DOHH2 (cell line): ENCODE data around the gene ADCY6.
"Not testable (repeated sequence)": the region's sequence is repeated elsewhere in the genome, so short reads cannot be mapped to it uniquely, and the experiment has no call there.

Experiments
- H3F3A ChIP-seq: fragments of 200-600 bp; sonication (generic), shearing (Covaris generic); 2 replicates; pipeline ENCODE4 v1.6.0; 2016; ENCODE audit warnings: antibody characterized with exemption, mild to moderate bottlenecking; ENCODE audit not compliant: control insufficient read depth, insufficient read depth
- H3K27ac ChIP-seq: fragments of 200-600 bp; sonication (generic); 2 replicates; pipeline ENCODE4 v1.5.1; 2014; ENCODE audit warnings: low read depth, mild to moderate bottlenecking, low read length, moderate library complexity
- H3K27me3 ChIP-seq: fragments of 200-600 bp; sonication (generic); 2 replicates; pipeline ENCODE4 v1.6.1; 2014; ENCODE audit warnings: mild to moderate bottlenecking, low read length, mixed read lengths; ENCODE audit not compliant: control insufficient read depth
- H3K36me3 ChIP-seq: fragments of 200-600 bp; sonication (generic); 2 replicates; pipeline ENCODE4 v1.6.1; 2014; ENCODE audit warnings: mild to moderate bottlenecking, low read length, moderate library complexity, mixed read lengths; ENCODE audit not compliant: control insufficient read depth
- H3K4me1 ChIP-seq: fragments of 200-600 bp; sonication (generic); 2 replicates; pipeline ENCODE4 v1.6.1; 2014; ENCODE audit warnings: mild to moderate bottlenecking, low read length, mixed read lengths; ENCODE audit not compliant: control insufficient read depth
- H3K4me2 ChIP-seq: fragments of 200-600 bp; sonication (generic); 2 replicates; pipeline ENCODE4 v1.6.0; 2014; ENCODE audit warnings: mild to moderate bottlenecking, low read length, moderate library complexity
- H3K4me3 ChIP-seq: fragments of 200-600 bp; sonication (generic); 2 replicates; pipeline ENCODE4 v1.5.1; 2014; ENCODE audit warnings: mild to moderate bottlenecking, low read length, mixed read lengths
- H3K79me2 ChIP-seq: fragments of 200-600 bp; sonication (generic); 2 replicates; pipeline ENCODE4 v1.6.1; 2014; ENCODE audit warnings: mild to moderate bottlenecking, low read length, mixed read lengths; ENCODE audit not compliant: control insufficient read depth
- H3K9me2 ChIP-seq: fragments of 200-600 bp; sonication (generic); replicated peaks from 2 replicates; pipeline ENCODE4 v1.6.1; 2014; ENCODE audit warnings: mild to moderate bottlenecking, low read length, mixed read lengths; ENCODE audit not compliant: control insufficient read depth
- H3K9me3 ChIP-seq: fragments of 200-600 bp; sonication (generic); 2 replicates; pipeline ENCODE4 v1.6.1; 2014; ENCODE audit warnings: antibody characterized with exemption, low read length, mixed read lengths; ENCODE audit not compliant: control insufficient read depth, insufficient read depth
- H4K20me1 ChIP-seq: fragments of 200-600 bp; sonication (generic); 2 replicates; pipeline ENCODE4 v1.6.0; 2014; ENCODE audit warnings: low read depth, mild to moderate bottlenecking, antibody characterized with exemption, low read length, moderate library complexity; ENCODE audit not compliant: control insufficient read depth, insufficient read depth
- CTCF ChIP-seq: fragments of 200-600 bp; sonication (generic); IDR thresholded peaks from one replicate; pipeline ENCODE4 v1.5.1; 2014; ENCODE audit warnings: antibody characterized with exemption, mild to moderate bottlenecking, low read depth, low read length; ENCODE audit not compliant: poor library complexity, severe bottlenecking
- EZH2phosphoT487 ChIP-seq: fragments of 200-600 bp; sonication (generic); IDR thresholded peaks from 2 replicates; pipeline ENCODE4 v1.6.1; 2017; ENCODE audit warnings: borderline replicate concordance, mild to moderate bottlenecking, antibody characterized with exemption, low read length, moderate library complexity, mixed read lengths

Gene ADCY6

GRCh38 chr12:48728807-48729206 lies 60.1 kb downstream of the ADCY6 start:
- Histone ChIP-seq H4K20me1 (no peaks in the 10 kb centered on the region), H3K4me2 (no peak overlapping the region), H3K79me2 (no peaks in the 10 kb centered on the region), H3K27me3 (no peaks in the 10 kb centered on the region), H3K36me3 (no peaks in the 10 kb centered on the region), H3K9me3 (no peaks in the 10 kb centered on the region), H3K4me3 (no peak overlapping the region), H3K27ac (no peak overlapping the region), H3K9me2 (no peaks in the 10 kb centered on the region), H3F3A (no peaks in the 10 kb centered on the region), H3K4me1 (no peaks in the 10 kb centered on the region)
- TF ChIP-seq EZH2phosphoT487 (no peak), CTCF (no peak)

- not testable (repeated sequence) for H3F3A ChIP-seq, H3K27me3 ChIP-seq, H3K9me2 ChIP-seq, H3K27ac ChIP-seq, H4K20me1 ChIP-seq, H3K4me2 ChIP-seq, H3K4me3 ChIP-seq, H3K4me1 ChIP-seq
- Histone ChIP-seq H3K9me3 (peaks cover 17% of the 10 kb centered on the region), H3K79me2 (peaks cover 18% of the 10 kb centered on the region), H3K36me3 (peaks cover 11% of the 10 kb centered on the region)
These were observed 68.2 kb downstream of the ADCY6 start for GRCh38 chr12:48720737-48721136.

GRCh38 chr12:48720171-48720570 lies 68.7 kb downstream of the ADCY6 start:
- not testable (repeated sequence) for H3K27ac ChIP-seq, H3K4me2 ChIP-seq, H3F3A ChIP-seq, H3K4me1 ChIP-seq, H3K9me2 ChIP-seq, H3K27me3 ChIP-seq, H3K4me3 ChIP-seq, H4K20me1 ChIP-seq
- peaks cover 17% of the 10 kb centered on the region for H3K9me3 ChIP-seq
- H3K79me2 ChIP-seq, result peaks cover 24% of the 10 kb centered on the region
- H3K36me3 ChIP-seq, result peaks cover 15% of the 10 kb centered on the region

- H3K4me3 ChIP-seq, H3K9me2 ChIP-seq, H3K27me3 ChIP-seq, H4K20me1 ChIP-seq, H3F3A ChIP-seq, H3K4me2 ChIP-seq, H3K27ac ChIP-seq: not testable (repeated sequence)
- Histone ChIP-seq H3K79me2 (peaks cover 35% of the 10 kb centered on the region), H3K36me3 (peaks cover 26% of the 10 kb centered on the region), H3K9me3 (peaks cover 17% of the 10 kb centered on the region), H3K4me1 (peaks cover 21% of the 10 kb centered on the region)
These were observed 69.9 kb downstream of the ADCY6 start for GRCh38 chr12:48719002-48719401.

- H3K27ac ChIP-seq, result peak overlapping the region; percentile 87
- peaks cover 4% of the 10 kb centered on the region; the same call in 1 of the 2 replicates for H3F3A ChIP-seq
- peaks cover 17% of the 10 kb centered on the region for H3K9me3 ChIP-seq
- peaks cover 28% of the 10 kb centered on the region for H3K4me1 ChIP-seq
- H3K27me3 ChIP-seq, result no peaks in the 10 kb centered on the region
- peak overlapping the region; percentile 74 for H3K4me2 ChIP-seq
- TF ChIP-seq EZH2phosphoT487 (no peak), CTCF (no peak)
- H4K20me1 ChIP-seq, result peaks cover 13% of the 10 kb centered on the region; the same call in 1 of the 2 replicates
- peaks cover 52% of the 10 kb centered on the region for H3K79me2 ChIP-seq
- peaks cover 41% of the 10 kb centered on the region for H3K36me3 ChIP-seq
- no peaks in the 10 kb centered on the region for H3K9me2 ChIP-seq
- H3K4me3 ChIP-seq, result peak overlapping the region; percentile 97
These were observed 71.6 kb downstream of the ADCY6 start for GRCh38 chr12:48717252-48717695.
